Camera-type eye (tissue), 1 donor: ENCODE data around the gene ATP5PO. TPM values are rescaled to one million over a fixed set of nuclear protein-coding genes. Genes with fewer than 3 reads are reported as not detected.

Experiments used
- total RNA-seq: library from RNA; depleted of rRNA; stranded (reverse); fragments of >200 nt; gene quantifications from one replicate; pipeline ENCODE4 v1.2.3, GENCODE V29; 2014

ATP5PO gene, protein sequence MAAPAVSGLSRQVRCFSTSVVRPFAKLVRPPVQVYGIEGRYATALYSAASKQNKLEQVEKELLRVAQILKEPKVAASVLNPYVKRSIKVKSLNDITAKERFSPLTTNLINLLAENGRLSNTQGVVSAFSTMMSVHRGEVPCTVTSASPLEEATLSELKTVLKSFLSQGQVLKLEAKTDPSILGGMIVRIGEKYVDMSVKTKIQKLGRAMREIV
- total RNA-seq = 160 TPM

DNA sequence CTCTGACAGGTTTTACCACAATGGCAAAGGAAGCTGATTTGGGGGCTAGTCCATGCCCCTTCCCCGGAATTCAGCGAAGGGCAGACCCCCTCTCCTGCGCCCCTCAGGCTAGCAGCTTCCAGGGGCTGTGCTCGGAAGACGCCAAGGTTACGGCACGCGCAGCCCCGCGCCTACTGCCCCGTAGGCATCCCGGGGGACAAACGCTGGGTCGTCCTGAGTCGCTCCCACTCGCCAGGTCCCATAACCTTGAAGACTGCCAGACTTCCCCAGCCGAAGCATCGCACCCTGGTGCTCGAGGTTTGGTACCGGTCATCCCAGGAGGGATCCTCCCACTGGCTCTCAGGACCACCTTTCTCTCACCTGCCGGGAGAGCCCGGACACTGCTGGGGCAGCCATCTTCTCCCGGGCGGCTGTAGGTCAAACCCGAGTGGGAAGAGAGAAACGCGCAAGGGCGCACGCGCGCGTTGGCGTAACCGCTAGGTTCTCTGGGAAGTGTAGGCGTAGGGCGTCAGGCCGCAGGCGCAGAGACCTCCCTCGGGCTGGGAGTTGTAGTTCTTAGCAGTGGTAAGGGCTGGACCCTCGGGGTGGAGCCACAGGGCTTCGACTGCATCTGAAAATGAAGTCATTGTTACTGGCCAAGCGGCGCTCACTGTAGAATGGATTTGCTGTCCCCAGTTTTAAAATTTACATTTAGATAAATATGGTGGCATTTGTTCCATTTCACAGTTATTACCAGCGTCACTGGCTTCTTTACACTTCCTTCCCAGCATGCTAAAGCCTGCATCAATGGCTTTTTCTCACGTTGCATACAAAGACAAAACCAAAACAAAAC lies at the start of gene ATP5PO:
Gene ATP5PO (minus strand): TSS at position 437 of the 832 bp plus-strand sequence. CDS start 41 bp downstream, at position 396.

Other genes with a start within 250 kb of the ATP5PO start
- gene MRPS6, start 157.8 kb upstream of the ATP5PO start, total RNA-seq = 31.5 TPM
- 71.9 TPM for gene SLC5A3, start 157.8 kb upstream of the ATP5PO start, total RNA-seq